Epithelial cell of esophagus (primary cell): Measurements from ENCODE around the gene TXNRD2.

ENCODE experiments used
- DNase-seq: peaks from one replicate; pipeline ENCODE4 v3.0.0; 2010; ENCODE audit warnings: low read depth
- H3K4me3 ChIP-seq: 2 replicates; pipeline ENCODE4 v1.5.1; 2011; ENCODE audit warnings: mild to moderate bottlenecking, low read length, control low read depth
- CTCF ChIP-seq: IDR thresholded peaks from 2 replicates; pipeline ENCODE4 v1.5.1; 2011; ENCODE audit warnings: low read depth, mild to moderate bottlenecking, low read length, control low read depth, inconsistent platforms; ENCODE audit not compliant: insufficient read depth; ENCODE audit errors: missing control alignments

The TXNRD2 gene

GRCh38 chr22:19973551-19974267, 32.1 kb upstream of the TXNRD2 start:
- H3K4me3 ChIP-seq = no peak overlapping the region
- DNase-seq = no peak
- TF ChIP-seq CTCF = no peak

DNA sequence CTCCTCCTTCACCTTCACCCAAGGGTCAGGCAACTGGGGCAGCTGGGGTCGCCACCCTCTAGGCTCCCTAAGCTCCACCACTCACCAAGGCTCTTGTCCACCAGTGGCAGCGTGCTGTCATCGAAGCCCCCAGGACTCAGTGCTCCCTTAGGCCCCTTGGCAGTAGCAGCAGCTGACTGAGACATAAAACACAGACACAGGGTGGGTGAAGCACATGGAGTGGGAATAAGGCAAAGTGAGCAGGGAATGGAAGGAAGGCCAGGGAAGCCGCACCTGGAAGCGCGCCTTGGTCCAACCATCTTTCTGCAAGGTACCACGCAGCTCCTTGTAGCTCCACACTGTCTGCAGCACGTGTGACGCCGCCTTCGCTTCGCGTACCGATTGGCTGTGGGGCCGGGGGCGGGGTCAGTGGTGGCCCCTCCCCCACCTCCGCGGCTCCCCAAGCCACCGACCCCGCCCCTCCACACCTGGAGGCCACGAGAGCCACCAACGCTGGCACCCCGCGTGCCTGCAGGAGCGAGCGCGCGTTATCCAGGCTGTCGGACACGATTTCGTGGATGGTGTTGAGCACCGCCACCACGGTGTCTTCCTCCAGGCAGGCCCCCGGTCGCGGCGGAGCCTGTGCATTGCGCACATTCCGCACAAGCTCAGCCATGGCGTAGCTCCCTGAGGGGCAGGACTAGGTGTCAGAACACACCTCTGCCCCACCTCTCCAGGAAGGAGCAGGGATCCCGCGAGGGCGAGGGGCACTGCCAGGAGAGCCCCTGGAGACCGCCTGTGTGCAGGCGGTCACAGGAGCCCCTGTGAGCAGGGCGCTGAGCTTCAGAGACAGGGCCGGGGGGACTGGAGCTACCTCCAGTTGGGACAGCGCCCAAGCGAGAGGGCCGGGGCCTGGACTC, 31.3 kb upstream of the TXNRD2 start:
- TF ChIP-seq CTCF = no peak
- no peak for DNase-seq
- H3K4me3 ChIP-seq = no peak overlapping the region

GRCh38 chr22:19972251-19972650, 30.6 kb upstream of the TXNRD2 start:
- DNase-seq = no peak
- no peak overlapping the region for H3K4me3 ChIP-seq
- TF ChIP-seq CTCF = no peak

GRCh38 chr22:19971276-19972124, 29.9 kb upstream of the TXNRD2 start:
- TF ChIP-seq CTCF = no peak

GRCh38 chr22:19970479-19971275, 29.1 kb upstream of the TXNRD2 start:
- peak; percentile 59 for DNase-seq
- no peak overlapping the region for H3K4me3 ChIP-seq
- peak; percentile 87 for TF ChIP-seq CTCF

More at GRCh38 chr22:19971276-19972124, 29.9 kb upstream of the TXNRD2 start:
- DNase-seq = no peak
- H3K4me3 ChIP-seq = no peak overlapping the region

DNA sequence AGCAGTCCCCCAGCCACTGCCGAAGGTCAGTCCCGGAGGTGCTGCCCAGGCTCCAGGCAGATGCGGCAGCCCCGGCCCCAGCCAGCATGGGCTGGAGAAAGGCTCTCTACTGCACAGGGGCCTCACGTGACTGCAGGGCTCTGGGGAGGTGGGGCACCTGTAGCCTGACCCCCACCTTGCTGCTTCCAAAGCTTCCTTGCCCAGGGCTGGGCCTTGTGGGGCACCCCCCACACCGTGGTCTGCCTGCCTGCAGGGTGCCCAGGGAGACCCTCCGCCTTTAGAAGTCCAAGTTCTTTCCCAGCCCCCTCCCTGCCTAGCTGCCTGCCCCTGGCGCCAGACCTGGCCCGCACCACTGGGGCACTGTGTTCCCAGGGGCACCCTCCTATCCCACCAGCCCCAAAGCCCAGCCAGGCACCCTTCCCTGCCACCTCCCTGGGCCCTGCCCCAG, 28.4 kb upstream of the TXNRD2 start:
- no peak for DNase-seq
- H3K4me3 ChIP-seq = no peak overlapping the region
- no peak for TF ChIP-seq CTCF
